ENCODE results near the gene BIN1.

DNA sequence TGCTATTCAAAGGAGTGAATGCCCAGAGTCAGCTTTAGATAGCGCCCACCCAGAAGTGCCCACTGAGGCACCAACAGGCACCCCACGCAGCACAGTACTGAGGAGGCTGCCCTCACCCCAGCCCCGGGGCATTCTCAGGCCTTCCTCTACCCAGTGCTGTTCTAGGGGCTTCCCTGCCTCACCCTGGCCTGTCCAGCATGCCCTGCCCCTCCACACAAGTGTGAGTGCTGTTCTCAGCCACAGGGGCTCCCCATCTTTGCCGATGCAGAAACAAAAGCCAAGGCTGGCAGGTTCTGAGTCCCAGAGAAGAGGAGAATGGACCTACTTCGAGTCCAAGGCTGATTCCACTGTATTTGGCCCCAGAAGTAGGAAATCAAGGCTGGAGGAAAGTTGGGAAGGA is 15.8 kb downstream of the BIN1 start:
- TF ChIP-seq, protein P1, sequence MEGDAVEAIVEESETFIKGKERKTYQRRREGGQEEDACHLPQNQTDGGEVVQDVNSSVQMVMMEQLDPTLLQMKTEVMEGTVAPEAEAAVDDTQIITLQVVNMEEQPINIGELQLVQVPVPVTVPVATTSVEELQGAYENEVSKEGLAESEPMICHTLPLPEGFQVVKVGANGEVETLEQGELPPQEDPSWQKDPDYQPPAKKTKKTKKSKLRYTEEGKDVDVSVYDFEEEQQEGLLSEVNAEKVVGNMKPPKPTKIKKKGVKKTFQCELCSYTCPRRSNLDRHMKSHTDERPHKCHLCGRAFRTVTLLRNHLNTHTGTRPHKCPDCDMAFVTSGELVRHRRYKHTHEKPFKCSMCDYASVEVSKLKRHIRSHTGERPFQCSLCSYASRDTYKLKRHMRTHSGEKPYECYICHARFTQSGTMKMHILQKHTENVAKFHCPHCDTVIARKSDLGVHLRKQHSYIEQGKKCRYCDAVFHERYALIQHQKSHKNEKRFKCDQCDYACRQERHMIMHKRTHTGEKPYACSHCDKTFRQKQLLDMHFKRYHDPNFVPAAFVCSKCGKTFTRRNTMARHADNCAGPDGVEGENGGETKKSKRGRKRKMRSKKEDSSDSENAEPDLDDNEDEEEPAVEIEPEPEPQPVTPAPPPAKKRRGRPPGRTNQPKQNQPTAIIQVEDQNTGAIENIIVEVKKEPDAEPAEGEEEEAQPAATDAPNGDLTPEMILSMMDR (IDR thresholded peaks at IDR 0.05; ENCODE audit: low read depth, low read length), result no peak
- TF ChIP-seq EZH2phosphoT487 (IDR thresholded peaks at IDR 0.05; ENCODE audit: low read depth), result no peak
